Stimulated activated CD4-positive, alpha-beta T cell treated with anti-CD3 and anti-CD28 coated beads, TNF-alpha, amount 100 ng/mL, for 4 hours (primary cell): ENCODE data around the gene DDX52.

Experiments
- DNase-seq, 3 experiments: peaks; one replicate each; pipeline ENCODE4 v3.0.0-alpha.2; 2020; ENCODE audit warnings: low read depth in 3 of 3

Gene DDX52

GRCh38 chr17:37576281-37576680, 67.0 kb downstream of the DDX52 start:
- no peak for DNase-seq

GRCh38 chr17:37574427-37574826, 68.8 kb downstream of the DDX52 start:
- no peak for DNase-seq

GRCh38 chr17:37571674-37572073, 71.6 kb downstream of the DDX52 start:
- DNase-seq = no peak

- DNase-seq = no peak
These were observed 72.6 kb downstream of the DDX52 start for GRCh38 chr17:37570527-37571093.

GRCh38 chr17:37568350-37569053, 74.7 kb downstream of the DDX52 start:
- no peak for DNase-seq

GRCh38 chr17:37567538-37567937, 75.7 kb downstream of the DDX52 start:
- no peak for DNase-seq

GRCh38 chr17:37567137-37567536, 76.1 kb downstream of the DDX52 start:
- DNase-seq = no peak

GRCh38 chr17:37564252-37564651, 79.0 kb downstream of the DDX52 start:
- DNase-seq = no peak

- DNase-seq = no peak
These were observed 81.1 kb downstream of the DDX52 start for GRCh38 chr17:37562016-37562745.
